PC-9 (cell line): Measurements from ENCODE around the gene BORCS8. TPM values are rescaled to one million over a fixed set of nuclear protein-coding genes. Genes with fewer than 3 reads are reported as not detected.

ENCODE experiments used
- Bru-seq: library from RNA; stranded (reverse); fragments of 400-500 nt; gene quantifications from one replicate; lab custom pipeline; 2021; lab: Mats Ljungman, UMichigan
- BruChase-seq, 2 experiments: library from RNA; stranded (reverse); fragments of 400-500 nt; gene quantifications; one replicate each; lab custom pipeline; 2021; lab: Mats Ljungman, UMichigan
- BruUV-seq: library from RNA; stranded (reverse); fragments of 400-500 nt; replicated peaks from 2 replicates; lab custom pipeline; 2021; lab: Mats Ljungman, UMichigan
- CTCF ChIA-PET: fragments of 300-600 bp; sonication (Branson Sonifier 250); formaldehyde crosslinking; loops from one replicate; lab custom pipeline; 2022; ENCODE audit warnings: antibody characterized with exemption; lab: Charles Lee
- POLR2A ChIA-PET: fragments of 300-600 bp; sonication (Branson Sonifier 250); formaldehyde crosslinking; loops from one replicate; lab custom pipeline; 2022; ENCODE audit warnings: antibody characterized with exemption; ENCODE audit not compliant: unreplicated experiment; lab: Charles Lee
- DNase-seq, 2 experiments: peaks; one replicate each; pipeline versions ENCODE4 v3.0.0 to v3.0.0-alpha.2; 2015 to 2022; ENCODE audit warnings: mixed read lengths in 1 of 2
- H2AFZ ChIP-seq: fragments of 200-600 bp; sonication (generic); 2 replicates; pipeline ENCODE4 v1.8.1; 2017; ENCODE audit warnings: antibody characterized with exemption
- H3F3A ChIP-seq: fragments of 200-600 bp; sonication (generic); 2 replicates; pipeline ENCODE4 v1.8.1; 2017; ENCODE audit warnings: antibody characterized with exemption, mild to moderate bottlenecking, low read depth; ENCODE audit not compliant: insufficient read depth
- H3K27ac ChIP-seq: fragments of 200-600 bp; sonication (generic); 2 replicates; pipeline ENCODE4 v1.6.1; 2016; ENCODE audit warnings: mixed run types
- H3K27me3 ChIP-seq: fragments of 200-600 bp; sonication (generic); 2 replicates; pipeline ENCODE4 v1.6.1; 2016; ENCODE audit warnings: low read depth, mixed run types; ENCODE audit not compliant: insufficient read depth
- H3K36me3 ChIP-seq: fragments of 200-600 bp; sonication (generic); 2 replicates; pipeline ENCODE4 v1.6.1; 2016; ENCODE audit warnings: low read depth, mixed run types
- H3K4me1 ChIP-seq: fragments of 200-600 bp; sonication (generic); replicated peaks from 2 replicates; pipeline ENCODE4 v1.6.1; 2016; ENCODE audit warnings: mixed run types; ENCODE audit not compliant: insufficient read depth
- H3K4me2 ChIP-seq: fragments of 200-600 bp; sonication (generic); 2 replicates; pipeline ENCODE4 v1.6.1; 2017; ENCODE audit warnings: mixed run types
- H3K4me3 ChIP-seq: fragments of 200-600 bp; sonication (generic); 2 replicates; pipeline ENCODE4 v1.6.1; 2016; ENCODE audit warnings: mixed run types
- H3K79me2 ChIP-seq: fragments of 200-600 bp; sonication (generic); 2 replicates; pipeline ENCODE4 v1.6.1; 2017; ENCODE audit warnings: low read depth, mixed run types
- H3K9me2 ChIP-seq: fragments of 200-600 bp; sonication (generic); 2 replicates; pipeline ENCODE4 v1.8.1; 2017; ENCODE audit warnings: mild to moderate bottlenecking; ENCODE audit not compliant: insufficient read depth
- H3K9me3 ChIP-seq: fragments of 200-600 bp; sonication (generic); 2 replicates; pipeline ENCODE4 v1.8.1; 2016; ENCODE audit warnings: low read depth; ENCODE audit not compliant: insufficient read depth
- H4K20me1 ChIP-seq: fragments of 200-600 bp; sonication (generic); 2 replicates; pipeline ENCODE4 v1.8.1; 2017; ENCODE audit not compliant: insufficient read depth
- EZH2 ChIP-seq: fragments of 200-600 bp; sonication (generic); IDR thresholded peaks from 2 replicates; pipeline ENCODE4 v1.8.0; 2017; ENCODE audit warnings: antibody characterized with exemption, low read depth
- intact Hi-C: fragments of 100-400 bp; cut with micrococcal nuclease; formaldehyde crosslinking; loops from one replicate; pipeline ENCODE4 v1.10.0; 2022; ENCODE audit not compliant: unreplicated experiment
- long read RNA-seq: library from polyadenylated mRNA; stranded (forward); transcript quantifications from one replicate; pipeline ENCODE4 v2.0.0, GENCODE V29; 2022
- total RNA-seq: library from RNA; stranded (reverse); gene quantifications from 2 replicates; pipeline ENCODE4 v1.2.3, GENCODE V29; 2021
- TF ChIP-seq, protein P1 (sequence below): fragments of 200-600 bp; sonication (generic); conservative IDR thresholded peaks from 2 replicates; pipeline ENCODE4 v1.6.1; 2017; ENCODE audit warnings: mixed run types, antibody characterized with exemption, mild to moderate bottlenecking, moderate library complexity

Gene BORCS8
- total RNA-seq, result 23.1 and 24.9 TPM in 2 replicates
- percentile 60 among the genes with signal in this experiment for Bru-seq, nascent RNA
- BruChase-seq, experiment 1, labeled RNA remaining after a 2-hour chase, result percentile 70 among the genes with signal in this experiment
- percentile 74 among the genes with signal in this experiment for BruChase-seq, experiment 2, labeled RNA remaining after a 6-hour chase
- long read RNA-seq, transcript BORCS8-202 (6 exons, 1,429 nt), result major isoform, 21 of 30 reads
- long read RNA-seq, partial matches to known transcripts, result 3 of 30 reads
- long read RNA-seq, other reads (novel, unspliced or antisense), result 3 of 30 reads

DNA sequence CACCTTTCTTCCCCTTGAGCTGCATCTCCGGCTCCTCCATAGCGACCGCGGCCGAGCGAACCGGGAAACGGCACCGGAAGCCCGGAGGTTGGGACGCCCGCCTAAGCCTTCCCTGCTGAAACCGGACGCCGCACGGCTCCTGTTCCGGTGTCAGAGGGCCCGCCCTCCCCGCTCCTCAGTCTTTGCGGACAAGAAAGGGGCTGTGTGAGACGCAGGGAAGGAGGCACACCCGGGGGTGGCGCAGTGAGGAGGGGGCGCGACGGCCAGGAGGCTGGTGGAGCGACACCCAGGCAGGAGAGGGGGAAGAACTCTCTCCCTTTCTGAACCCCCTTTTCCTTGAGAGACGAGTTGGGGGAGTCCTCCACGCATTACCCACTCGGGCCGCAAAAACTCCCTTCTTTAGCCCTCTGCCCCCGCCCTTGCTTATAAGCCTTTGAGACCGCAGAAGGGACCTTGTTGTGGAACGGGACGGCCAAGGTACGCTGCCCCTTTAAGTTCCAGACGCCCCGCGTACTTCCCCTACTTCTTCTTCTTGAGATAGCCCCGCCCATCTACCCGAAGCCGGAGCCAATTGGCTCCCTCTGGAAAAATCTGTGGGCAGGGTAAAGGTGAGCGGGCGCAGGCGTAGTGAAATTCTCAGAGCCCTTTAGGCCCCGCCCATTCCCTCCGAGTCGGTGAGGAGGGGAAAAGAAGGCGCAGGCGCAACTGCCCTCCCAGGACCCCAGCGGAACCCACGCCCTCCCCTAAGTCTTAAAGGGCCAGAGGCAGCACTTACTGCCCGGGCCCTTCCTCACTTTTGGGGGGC, at the start of gene BORCS8, which contains the start of gene RFXANK:
BORCS8 (minus strand) TSS at position 75 of the 805 bp plus-strand sequence; CDS start at position 40, 35 bp downstream.
RFXANK (plus strand) TSS at position 181 of the 805 bp plus-strand sequence. CDS start 1,689 bp downstream, outside the sequence.
- peak; percentile 98 to 99 for DNase-seq
- Histone ChIP-seq H3F3A (no peaks in the 10 kb centered on the region), H3K4me2 (peak within 1 kb of the TSS; percentile 84), H3K79me2 (peaks cover 43% of the 10 kb centered on the region), H3K9me2 (no peaks in the 10 kb centered on the region), H4K20me1 (no peaks in the 10 kb centered on the region), H3K36me3 (0 out of 2 replicates have a peak, but pooled peaks cover 9% of the 10 kb centered on the region), H3K4me3 (peak within 1 kb of the TSS; percentile 84), H3K27me3 (no peaks in the 10 kb centered on the region), H2AFZ (peak within 1 kb of the TSS; percentile 99), H3K9me3 (no peaks in the 10 kb centered on the region), H3K27ac (peak within 1 kb of the TSS; percentile 85), H3K4me1 (peaks cover 22% of the 10 kb centered on the region)
- CTCF ChIA-PET, result interaction anchor here (0.5 to 0.7 kb wide), 3 partner anchors 28 to 410 kb away, joined by 3 to 6 read pairs (median 5); no protein-coding TSS in a partner anchor
- BruUV-seq, result no TSS peak
- intact Hi-C loops, result loop anchor here (5.0 kb wide), 1 partner anchor 130 kb away; the partner anchor contains the start of genes MAU2 and SUGP1
- TF ChIP-seq, protein P1, sequence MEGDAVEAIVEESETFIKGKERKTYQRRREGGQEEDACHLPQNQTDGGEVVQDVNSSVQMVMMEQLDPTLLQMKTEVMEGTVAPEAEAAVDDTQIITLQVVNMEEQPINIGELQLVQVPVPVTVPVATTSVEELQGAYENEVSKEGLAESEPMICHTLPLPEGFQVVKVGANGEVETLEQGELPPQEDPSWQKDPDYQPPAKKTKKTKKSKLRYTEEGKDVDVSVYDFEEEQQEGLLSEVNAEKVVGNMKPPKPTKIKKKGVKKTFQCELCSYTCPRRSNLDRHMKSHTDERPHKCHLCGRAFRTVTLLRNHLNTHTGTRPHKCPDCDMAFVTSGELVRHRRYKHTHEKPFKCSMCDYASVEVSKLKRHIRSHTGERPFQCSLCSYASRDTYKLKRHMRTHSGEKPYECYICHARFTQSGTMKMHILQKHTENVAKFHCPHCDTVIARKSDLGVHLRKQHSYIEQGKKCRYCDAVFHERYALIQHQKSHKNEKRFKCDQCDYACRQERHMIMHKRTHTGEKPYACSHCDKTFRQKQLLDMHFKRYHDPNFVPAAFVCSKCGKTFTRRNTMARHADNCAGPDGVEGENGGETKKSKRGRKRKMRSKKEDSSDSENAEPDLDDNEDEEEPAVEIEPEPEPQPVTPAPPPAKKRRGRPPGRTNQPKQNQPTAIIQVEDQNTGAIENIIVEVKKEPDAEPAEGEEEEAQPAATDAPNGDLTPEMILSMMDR, result no peak
- TF ChIP-seq EZH2, result no peak
- POLR2A ChIA-PET, result interaction anchor here (0.6 to 1.3 kb wide), 3 partner anchors 11 to 296 kb away, joined by 3 to 66 read pairs (median 7); partner anchors contain the start of gene NR2C2AP

DNA sequence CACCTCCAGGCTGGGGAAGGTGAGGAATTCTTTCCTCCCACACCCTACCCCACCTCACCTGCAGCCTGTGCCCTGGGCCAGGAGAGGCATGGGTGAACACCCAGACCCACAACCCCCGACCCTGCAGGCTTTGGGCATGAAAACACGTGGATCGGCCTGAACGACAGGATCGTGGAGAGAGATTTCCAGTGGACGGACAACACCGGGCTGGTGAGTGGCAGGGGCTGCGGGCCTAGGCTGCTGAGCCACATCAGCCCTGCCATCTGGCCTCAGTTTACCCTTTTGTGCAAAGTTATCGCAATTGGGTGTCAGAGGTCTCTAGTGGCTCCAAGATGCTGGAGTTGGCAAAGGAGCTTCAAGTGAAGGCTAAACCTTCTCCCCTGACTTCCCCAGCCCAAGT, 48.5 kb upstream of the BORCS8 start:
- ChIA-PET POLR2A (no interaction called here), CTCF (no interaction called here)
- H3K36me3 ChIP-seq, result no peaks in the 10 kb centered on the region
- H4K20me1 ChIP-seq, result no peaks in the 10 kb centered on the region
- no peak overlapping the region for H3K4me3 ChIP-seq
- H2AFZ ChIP-seq, result no peak overlapping the region
- no peaks in the 10 kb centered on the region for H3K4me1 ChIP-seq
- no peak overlapping the region for H3K27ac ChIP-seq
- peaks cover 38% of the 10 kb centered on the region for H3K27me3 ChIP-seq
- H3K4me2 ChIP-seq, result no peak overlapping the region
- DNase-seq, result no peak
- no peak for TF ChIP-seq EZH2
- TF ChIP-seq, protein P1, result no peak
- H3K79me2 ChIP-seq, result no peaks in the 10 kb centered on the region
- H3K9me3 ChIP-seq, result no peaks in the 10 kb centered on the region
- H3F3A ChIP-seq, result no peaks in the 10 kb centered on the region
- no peaks in the 10 kb centered on the region for H3K9me2 ChIP-seq
- intact Hi-C loops, result no loop called here
- no TSS peak for BruUV-seq

DNA sequence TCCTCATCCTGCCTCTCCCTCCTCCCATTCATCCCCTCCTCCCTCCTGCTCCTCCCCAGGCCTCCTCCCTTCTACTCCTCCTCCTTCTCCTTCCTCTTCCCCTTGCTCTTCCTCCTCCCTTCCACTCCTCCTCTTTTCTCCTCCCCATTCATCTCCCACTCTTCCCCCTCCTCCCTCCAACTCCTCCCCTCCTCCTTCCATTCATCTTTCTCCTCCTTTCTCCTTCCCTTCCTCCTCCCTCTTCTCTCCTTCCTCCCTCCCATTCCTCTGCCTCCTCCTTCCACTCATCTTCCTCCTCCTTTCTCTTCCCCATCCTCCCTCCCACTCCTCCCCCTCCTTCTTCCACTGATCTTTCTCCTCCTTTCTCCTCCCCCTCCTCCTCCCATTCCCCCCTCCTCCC, 47.7 kb upstream of the BORCS8 start:
- H3K9me3 ChIP-seq, result peaks cover 4% of the 10 kb centered on the region; the same call in 1 of the 2 replicates
- H4K20me1 ChIP-seq, result no peaks in the 10 kb centered on the region
- POLR2A ChIA-PET, result no interaction called here
- no peaks in the 10 kb centered on the region for H3K4me1 ChIP-seq
- H3K9me2 ChIP-seq, result no peaks in the 10 kb centered on the region
- H3K36me3 ChIP-seq, result no peaks in the 10 kb centered on the region
- H2AFZ ChIP-seq, result no peak overlapping the region
- H3F3A ChIP-seq, result no peaks in the 10 kb centered on the region
- CTCF ChIA-PET, result no interaction called here
- peaks cover 30% of the 10 kb centered on the region for H3K27me3 ChIP-seq
- no peak overlapping the region for H3K4me3 ChIP-seq
- no peak overlapping the region for H3K4me2 ChIP-seq
- no peak for DNase-seq
- no peak overlapping the region for H3K27ac ChIP-seq
- H3K79me2 ChIP-seq, result no peaks in the 10 kb centered on the region
- BruUV-seq, result no TSS peak
- intact Hi-C loops, result no loop called here
- TF ChIP-seq EZH2, result no peak
- TF ChIP-seq, protein P1, result no peak
